Dermis microvascular lymphatic vessel endothelial cell (primary cell): ENCODE data around the gene SPHKAP. TPM values are rescaled to one million over a fixed set of nuclear protein-coding genes. Genes with fewer than 3 reads are reported as not detected.
"Not testable (repeated sequence)": the region's sequence is repeated elsewhere in the genome, so short reads cannot be mapped to it uniquely, and the experiment has no call there.

Experiments used
- DNase-seq, 2 donors: peaks; one replicate each; pipeline versions ENCODE4 v3.0.0 to v3.0.0-alpha.2; 2010; ENCODE audit warnings: low read depth in 2 of 2
- total RNA-seq: library from RNA; depleted of rRNA; stranded (reverse); fragments of >200 nt; gene quantifications from 2 replicates; pipeline ENCODE4 v1.2.1, GENCODE V29; 2014

The SPHKAP gene
- total RNA-seq, 1 donor from 2014 or later: not detected

GRCh38 chr2:228104215-228104614 is 77.3 kb downstream of the SPHKAP start:
- DNase-seq: no peak

GRCh38 chr2:228103379-228103778 is 78.1 kb downstream of the SPHKAP start:
- DNase-seq: no peak

- no peak for DNase-seq
Observed at GRCh38 chr2:228102949-228103348, 78.5 kb downstream of the SPHKAP start.

GRCh38 chr2:228094377-228094921 is 87.0 kb downstream of the SPHKAP start:
- DNase-seq: no peak

- DNase-seq: no peak
Observed at GRCh38 chr2:228092056-228092455, 89.4 kb downstream of the SPHKAP start.

GRCh38 chr2:228086561-228086960 is 94.9 kb downstream of the SPHKAP start:
- no peak for DNase-seq

- no peak for DNase-seq
Observed at GRCh38 chr2:228084717-228085116, 96.8 kb downstream of the SPHKAP start.

GRCh38 chr2:228083131-228083530 is 98.4 kb downstream of the SPHKAP start:
- DNase-seq: no peak

- no peak for DNase-seq
Observed at GRCh38 chr2:228082571-228082970, 98.9 kb downstream of the SPHKAP start.

- DNase-seq: no peak
Observed at GRCh38 chr2:228079194-228079593, 102.3 kb downstream of the SPHKAP start.

GRCh38 chr2:228076695-228077094 is 104.8 kb downstream of the SPHKAP start:
- DNase-seq: not testable (repeated sequence)

- no peak for DNase-seq
Observed at GRCh38 chr2:228072669-228073068, 108.8 kb downstream of the SPHKAP start.

- DNase-seq: no peak
Observed at GRCh38 chr2:228067309-228067708, 114.2 kb downstream of the SPHKAP start.

GRCh38 chr2:228066126-228066798 is 115.2 kb downstream of the SPHKAP start:
- DNase-seq: no peak

- DNase-seq: no peak
Observed at GRCh38 chr2:228065686-228066085, 115.8 kb downstream of the SPHKAP start.

- no peak for DNase-seq
Observed at GRCh38 chr2:228064796-228065315, 116.6 kb downstream of the SPHKAP start.

GRCh38 chr2:228064024-228064423 is 117.5 kb downstream of the SPHKAP start:
- DNase-seq: no peak

GRCh38 chr2:228063558-228063957 is 117.9 kb downstream of the SPHKAP start:
- DNase-seq: no peak

- no peak for DNase-seq
Observed at GRCh38 chr2:228059735-228060134, 121.8 kb downstream of the SPHKAP start.

- no peak for DNase-seq
Observed at GRCh38 chr2:228056293-228057097, 125.0 kb downstream of the SPHKAP start.

GRCh38 chr2:228048838-228049490 is 132.5 kb downstream of the SPHKAP start:
- peak; percentile 11 to 12 for DNase-seq

GRCh38 chr2:228040995-228041394 is 140.5 kb downstream of the SPHKAP start:
- DNase-seq: no peak
